Aortic smooth muscle cell (primary cell): Measurements from ENCODE around the gene NBDY. TPM values are rescaled to one million over a fixed set of nuclear protein-coding genes. Genes with fewer than 3 reads are reported as not detected.

ENCODE experiments used
- total RNA-seq: library from RNA; depleted of rRNA; stranded (reverse); fragments of >200 nt; gene quantifications from 2 replicates; pipeline ENCODE4 v1.2.3, GENCODE V29; 2014

NBDY gene
- total RNA-seq, result 4.1 and 6.0 TPM in 2 replicates

GRCh38 chrX:56729152-56729850 lies at the start of gene NBDY:
Gene NBDY, plus strand, starts transcription at chrX:56729243. Its CDS starts 111 bp downstream, at chrX:56729354.

Other genes starting within 250 kb of the NBDY start
- gene UBQLN2, start 165.6 kb upstream of the NBDY start, total RNA-seq, result 6.1 and 9.5 TPM in 2 replicates